Measurements from ENCODE around the gene TNS3. TPM values are rescaled to one million over a fixed set of nuclear protein-coding genes. Genes with fewer than 3 reads are reported as not detected.

TNS3 gene
- total and polyA plus RNA-seq, 10 of the 15 experiments (the other 5 are each of a cell fraction or from before 2014, with no cell fraction given): 0.27 to 2.7 (median 0.79) TPM

DNA sequence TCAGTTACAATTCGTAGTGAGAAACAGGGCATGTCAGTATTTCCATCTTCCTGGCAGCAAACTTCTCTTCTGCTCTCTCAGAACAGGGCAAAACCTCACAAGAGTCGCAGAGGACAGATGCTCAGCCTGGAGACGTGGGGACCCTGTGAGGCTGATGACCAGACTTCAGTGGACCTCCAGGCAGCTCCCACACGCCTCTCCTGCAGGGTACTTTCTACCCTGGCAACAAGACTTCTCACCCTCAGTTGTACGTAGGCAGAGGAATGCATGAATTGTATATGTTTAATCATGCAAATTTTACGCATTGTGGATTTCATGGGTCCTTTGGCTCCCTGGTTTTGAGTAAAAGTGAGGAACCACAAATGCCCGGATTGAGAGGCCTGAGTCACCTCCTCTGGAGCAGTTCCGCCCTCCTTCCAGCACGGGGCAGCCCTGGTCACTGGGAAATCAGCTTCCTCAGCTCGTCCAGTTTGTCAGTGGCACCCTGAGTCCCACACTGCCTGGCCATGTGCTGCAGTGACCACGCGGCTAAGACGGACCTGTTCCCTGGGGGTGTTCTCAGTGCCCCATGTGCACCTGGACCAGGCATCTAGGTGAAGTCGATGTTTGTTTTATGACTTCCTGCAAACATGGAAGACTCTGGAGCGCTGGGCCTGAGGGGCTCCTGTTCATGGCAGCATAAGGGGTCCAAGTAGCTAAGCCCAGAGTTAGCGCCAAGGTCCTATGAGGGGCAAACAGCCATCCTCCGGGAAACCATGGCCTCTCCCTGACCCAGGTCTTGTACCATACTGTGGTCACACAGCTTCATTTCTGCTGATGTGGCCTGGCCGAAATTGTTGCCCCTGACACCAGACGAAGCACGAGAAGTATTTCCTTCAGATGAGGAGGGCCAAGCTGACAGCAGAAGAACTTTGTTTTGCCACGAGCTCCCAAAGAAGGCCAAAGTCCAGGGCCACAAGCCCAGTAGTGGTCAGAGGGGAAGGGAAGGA lies 165.1 kb downstream of the TNS3 start:
- BruUV-seq (replicated peaks): no TSS peak
- H2AFZ ChIP-seq (ENCODE audit: control insufficient read depth, low read depth, low read length): no peak overlapping the region

More for the DNA sequence above, 165.1 kb downstream of the TNS3 start:
- TF ChIP-seq MEF2A (IDR thresholded peaks at IDR 0.05; ENCODE audit: insufficient read depth, low read depth, low read length) (no peak), POLR2AphosphoS2 (IDR thresholded peaks at IDR 0.05; ENCODE audit: low read depth, low read length) (no peak), CBX5 (IDR thresholded peaks at IDR 0.05; ENCODE audit: low read depth) (no peak), CHD1 (IDR thresholded peaks at IDR 0.05; ENCODE audit: low read depth, low read length) (no peak), HDAC2 (IDR thresholded peaks at IDR 0.05) (no peak), FOXM1 (IDR thresholded peaks at IDR 0.05; ENCODE audit: low read depth, low read length) (no peak), CBX3 (IDR thresholded peaks at IDR 0.05; ENCODE audit: borderline replicate concordance, low read depth) (no peak), BRCA1 (IDR thresholded peaks at IDR 0.05; ENCODE audit: low read depth, low read length) (no peak), ZNF24 (IDR thresholded peaks at IDR 0.05) (no peak), WRNIP1 (IDR thresholded peaks at IDR 0.05; ENCODE audit: borderline replicate concordance, low read depth, low read length) (no peak), TAF1 (IDR thresholded peaks at IDR 0.05; ENCODE audit: borderline replicate concordance, low read depth, low read length) (no peak), CHD2 (IDR thresholded peaks at IDR 0.05; ENCODE audit: borderline replicate concordance, low read depth, low read length) (no peak), ESRRA (IDR thresholded peaks at IDR 0.05; ENCODE audit: low read length) (no peak), RAD51 (IDR thresholded peaks at IDR 0.05) (no peak), ZNF207 (IDR thresholded peaks at IDR 0.05; ENCODE audit: borderline replicate concordance) (no peak)
- TF ChIP-seq, protein P1, sequence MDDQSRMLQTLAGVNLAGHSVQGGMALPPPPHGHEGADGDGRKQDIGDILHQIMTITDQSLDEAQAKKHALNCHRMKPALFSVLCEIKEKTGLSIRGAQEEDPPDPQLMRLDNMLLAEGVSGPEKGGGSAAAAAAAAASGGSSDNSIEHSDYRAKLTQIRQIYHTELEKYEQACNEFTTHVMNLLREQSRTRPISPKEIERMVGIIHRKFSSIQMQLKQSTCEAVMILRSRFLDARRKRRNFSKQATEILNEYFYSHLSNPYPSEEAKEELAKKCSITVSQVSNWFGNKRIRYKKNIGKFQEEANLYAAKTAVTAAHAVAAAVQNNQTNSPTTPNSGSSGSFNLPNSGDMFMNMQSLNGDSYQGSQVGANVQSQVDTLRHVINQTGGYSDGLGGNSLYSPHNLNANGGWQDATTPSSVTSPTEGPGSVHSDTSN (IDR thresholded peaks at IDR 0.05; ENCODE audit: insufficient replicate concordance, low read depth, low read length): no peak
- TF ChIP-seq, protein P2, sequence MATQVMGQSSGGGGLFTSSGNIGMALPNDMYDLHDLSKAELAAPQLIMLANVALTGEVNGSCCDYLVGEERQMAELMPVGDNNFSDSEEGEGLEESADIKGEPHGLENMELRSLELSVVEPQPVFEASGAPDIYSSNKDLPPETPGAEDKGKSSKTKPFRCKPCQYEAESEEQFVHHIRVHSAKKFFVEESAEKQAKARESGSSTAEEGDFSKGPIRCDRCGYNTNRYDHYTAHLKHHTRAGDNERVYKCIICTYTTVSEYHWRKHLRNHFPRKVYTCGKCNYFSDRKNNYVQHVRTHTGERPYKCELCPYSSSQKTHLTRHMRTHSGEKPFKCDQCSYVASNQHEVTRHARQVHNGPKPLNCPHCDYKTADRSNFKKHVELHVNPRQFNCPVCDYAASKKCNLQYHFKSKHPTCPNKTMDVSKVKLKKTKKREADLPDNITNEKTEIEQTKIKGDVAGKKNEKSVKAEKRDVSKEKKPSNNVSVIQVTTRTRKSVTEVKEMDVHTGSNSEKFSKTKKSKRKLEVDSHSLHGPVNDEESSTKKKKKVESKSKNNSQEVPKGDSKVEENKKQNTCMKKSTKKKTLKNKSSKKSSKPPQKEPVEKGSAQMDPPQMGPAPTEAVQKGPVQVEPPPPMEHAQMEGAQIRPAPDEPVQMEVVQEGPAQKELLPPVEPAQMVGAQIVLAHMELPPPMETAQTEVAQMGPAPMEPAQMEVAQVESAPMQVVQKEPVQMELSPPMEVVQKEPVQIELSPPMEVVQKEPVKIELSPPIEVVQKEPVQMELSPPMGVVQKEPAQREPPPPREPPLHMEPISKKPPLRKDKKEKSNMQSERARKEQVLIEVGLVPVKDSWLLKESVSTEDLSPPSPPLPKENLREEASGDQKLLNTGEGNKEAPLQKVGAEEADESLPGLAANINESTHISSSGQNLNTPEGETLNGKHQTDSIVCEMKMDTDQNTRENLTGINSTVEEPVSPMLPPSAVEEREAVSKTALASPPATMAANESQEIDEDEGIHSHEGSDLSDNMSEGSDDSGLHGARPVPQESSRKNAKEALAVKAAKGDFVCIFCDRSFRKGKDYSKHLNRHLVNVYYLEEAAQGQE (IDR thresholded peaks at IDR 0.05; ENCODE audit: low read depth, low read length): no peak
- Histone ChIP-seq H3K9ac (ENCODE audit: control insufficient read depth, insufficient read depth, low read length) (no peak overlapping the region), H4K20me1 (ENCODE audit: control insufficient read depth, insufficient read depth) (no peaks in the 10 kb centered on the region), H3K27me3 (replicated peaks in 1 of 2; ENCODE audit: control insufficient read depth in 2 of 2, insufficient read depth in 2 of 2, low read length in 1 of 2) (no peaks in the 10 kb centered on the region), H3K9me3 (replicated peaks; ENCODE audit: control insufficient read depth, insufficient read depth, low read length) (no peaks in the 10 kb centered on the region), H3K4me1 (ENCODE audit: control insufficient read depth, insufficient read depth, low read length) (no peaks in the 10 kb centered on the region), H3K27ac (ENCODE audit: control insufficient read depth, insufficient read depth) (no peak overlapping the region), H3K36me3 (ENCODE audit: control insufficient read depth in 2 of 2, insufficient read depth in 2 of 2, low read length in 1 of 2) (no peaks in the 10 kb centered on the region), H3K4me3 (no peak overlapping the region), H3K79me2 (ENCODE audit: control insufficient read depth, insufficient read depth, low read length) (no peaks in the 10 kb centered on the region), H3K4me2 (ENCODE audit: control insufficient read depth, insufficient read depth) (no peak overlapping the region)
- intact Hi-C loops (cut with micrococcal nuclease; ENCODE audit: unreplicated experiment): no loop called here
- in situ Hi-C loops (cut with MboI): no loop called here
- ChIA-PET RAD21 (ENCODE audit: unreplicated experiment) (no interaction called here), CTCF (no interaction called here), POLR2A (no interaction called here), SMC1A (ENCODE audit: uncharacterized antibody, unreplicated experiment) (no interaction called here)
- DNase-seq (ENCODE audit: low read depth, low spot score): no peak
- WGBS (ENCODE audit: insufficient coverage, insufficient replicate concordance, low lambda C conversion rate, missing lambda C conversion rate): 43% methylated on average over 21 of the region's 21 CpGs
- no peak for ATAC-seq
- FAIRE-seq: no peak

Data from GM12878 (cell line).